GM12892 (cell line): ENCODE measurements around the gene TYRO3.

Experiments
- POLR2A ChIP-seq: IDR thresholded peaks from 2 replicates; pipeline ENCODE4 v1.6.1; 2011; ENCODE audit warnings: low read depth, low read length, control low read depth
- POLR2AphosphoS5 ChIP-seq: IDR thresholded peaks from 2 replicates; pipeline ENCODE4 v1.6.1; 2011; ENCODE audit warnings: low read depth, low read length, control low read depth
- TAF1 ChIP-seq: IDR thresholded peaks from 2 replicates; pipeline ENCODE4 v1.6.1; 2011; ENCODE audit warnings: low read depth, mild to moderate bottlenecking, control low read depth, low read length, borderline replicate concordance

GRCh38 chr15:41572866-41573265 lies 13.9 kb downstream of the TYRO3 start:
- TF ChIP-seq POLR2A (no peak), POLR2AphosphoS5 (no peak), TAF1 (no peak)
